ENCODE measurements around the gene LIFR. TPM values are rescaled to one million over a fixed set of nuclear protein-coding genes. Genes with fewer than 3 reads are reported as not detected.

LIFR gene
- total and polyA plus RNA-seq, 12 donors = 9.2 to 118 (median 59.0) TPM

- WGBS, 4 donors = 94 to 95% (median 94%) methylated on average over 4 of the region's 4 CpGs
- H3K9me3 ChIP-seq (replicated peaks in 1 of 3) = no peaks in the 10 kb centered on the region
- intact Hi-C loops (cut with DNase I) = no loop called here
- no peak for TF ChIP-seq POLR2A (IDR thresholded peaks at IDR 0.05)
- no peak for TF ChIP-seq CTCF (IDR thresholded peaks at IDR 0.05)
- H3K27ac ChIP-seq = no peak overlapping the region
- H3K27me3 ChIP-seq = no peaks in the 10 kb centered on the region
- peaks cover 0 to 14% of the 10 kb centered on the region in 2 donors for H3K4me1 ChIP-seq (replicated peaks in 1 of 2)
- H3K36me3 ChIP-seq (replicated peaks in 1 of 2) = no peaks in the 10 kb centered on the region
- no peak overlapping the region for H3K4me3 ChIP-seq
- DNase-seq = no peak
Observed at GRCh38 chr5:38581597-38581996, 25.2 kb upstream of the LIFR start.

GRCh38 chr5:38579105-38579504 is 22.7 kb upstream of the LIFR start:
- TF ChIP-seq POLR2A (IDR thresholded peaks at IDR 0.05) (no peak), CTCF (IDR thresholded peaks at IDR 0.05) (no peak)
- 90 to 96% (median 95%) methylated on average over 2 of the region's 2 CpGs for WGBS, 4 donors
- DNase-seq = no peak
- H3K36me3 ChIP-seq (replicated peaks in 1 of 2) = no peaks in the 10 kb centered on the region
- H3K9me3 ChIP-seq (replicated peaks in 1 of 3) = no peaks in the 10 kb centered on the region
- intact Hi-C loops (cut with DNase I) = no loop called here
- H3K27me3 ChIP-seq = no peaks in the 10 kb centered on the region
- no peak overlapping the region for H3K4me3 ChIP-seq
- no peak overlapping the region for H3K27ac ChIP-seq
- H3K4me1 ChIP-seq (replicated peaks in 1 of 2) = peaks cover 0 to 7% of the 10 kb centered on the region in 2 donors

- 60 to 70% (median 65%) methylated on average over 5 of the region's 5 CpGs for WGBS, 4 donors
- H3K9me3 ChIP-seq (replicated peaks in 1 of 3) = no peaks in the 10 kb centered on the region
- H3K4me3 ChIP-seq = no peak overlapping the region
- DNase-seq = no peak
- TF ChIP-seq CTCF (IDR thresholded peaks at IDR 0.05) = no peak
- no peak for TF ChIP-seq POLR2A (IDR thresholded peaks at IDR 0.05)
- no peaks in the 10 kb centered on the region for H3K4me1 ChIP-seq (replicated peaks in 1 of 2)
- H3K27me3 ChIP-seq = no peaks in the 10 kb centered on the region
- no peak overlapping the region for H3K27ac ChIP-seq
- no peaks in the 10 kb centered on the region for H3K36me3 ChIP-seq (replicated peaks in 1 of 2)
- intact Hi-C loops (cut with DNase I) = no loop called here
Observed at GRCh38 chr5:38576961-38577684, 20.7 kb upstream of the LIFR start.

- intact Hi-C loops (cut with DNase I) = no loop called here
- no peak for DNase-seq
- Histone ChIP-seq H3K27ac (no peak overlapping the region), H3K9me3 (replicated peaks in 1 of 3) (no peaks in the 10 kb centered on the region), H3K36me3 (replicated peaks in 1 of 2) (no peaks in the 10 kb centered on the region), H3K4me3 (no peak overlapping the region), H3K4me1 (replicated peaks in 1 of 2) (no peaks in the 10 kb centered on the region), H3K27me3 (no peaks in the 10 kb centered on the region)
- TF ChIP-seq POLR2A (IDR thresholded peaks at IDR 0.05) (no peak), CTCF (IDR thresholded peaks at IDR 0.05) (no peak)
- WGBS, 4 donors = 85 to 92% (median 90%) methylated on average over 7 of the region's 7 CpGs
Observed at GRCh38 chr5:38576442-38576841, 20.0 kb upstream of the LIFR start.
